Measurements from ENCODE around the gene GNG3. TPM values are rescaled to one million over a fixed set of nuclear protein-coding genes. Genes with fewer than 3 reads are reported as not detected.

The GNG3 gene
- total and polyA plus RNA-seq, 2 of the 4 experiments (the other 2 are of a cell fraction), result not detected

- H4K91ac ChIP-seq (ENCODE audit: insufficient read depth, low read depth, low read length), result 0 out of 2 replicates have a peak overlapping the region, but pooled peaks have one; percentile 22
- peaks cover 13% of the 10 kb centered on the region for H3K36me3 ChIP-seq (ENCODE audit: control insufficient read depth, insufficient read depth, low read length)
- 85% methylated on average over 5 of the region's 15 CpGs; no CpG with 5 or more reads in 1 of the 2 experiments for WGBS, 2 experiments (ENCODE audit: extremely low coverage in 2 of 2, insufficient read length in 1 of 2)
- no peak overlapping the region for H3K56ac ChIP-seq (ENCODE audit: extremely low read depth, insufficient read depth, low read length)
- H3K79me1 ChIP-seq (ENCODE audit: low read depth in 1 of 2, low read length in 2 of 2), result peaks cover 20 to 41% of the 10 kb centered on the region in 2 experiments
- H2BK5ac ChIP-seq (ENCODE audit: low read depth, low read length, poor library complexity, severe bottlenecking), result no peak overlapping the region
- TF ChIP-seq CEBPB (IDR thresholded peaks at IDR 0.05; ENCODE audit: low read depth, low read length) (no peak), MAZ (IDR thresholded peaks at IDR 0.05; ENCODE audit: borderline replicate concordance, low read depth, low read length) (no peak), RCOR1 (IDR thresholded peaks at IDR 0.05; ENCODE audit: insufficient replicate concordance, low read length) (no peak), BHLHE40 (IDR thresholded peaks at IDR 0.05; ENCODE audit: low read depth, low read length) (no peak), CHD1 (IDR thresholded peaks at IDR 0.05; ENCODE audit: low read depth, low read length) (no peak), FOS (IDR thresholded peaks at IDR 0.05; ENCODE audit: low read depth, low read length) (no peak), SMC3 (IDR thresholded peaks at IDR 0.05; ENCODE audit: low read depth, low read length) (no peak), CTCF (conservative IDR thresholded peaks at IDR 0.05; ENCODE audit: low read depth, low read length) (no peak), NFE2L2 (IDR thresholded peaks at IDR 0.05; ENCODE audit: low read depth, low read length) (no peak), RFX5 (IDR thresholded peaks at IDR 0.05; ENCODE audit: low read depth, low read length) (no peak), MXI1 (IDR thresholded peaks at IDR 0.05; ENCODE audit: borderline replicate concordance, low read depth, low read length) (no peak), ELK1 (IDR thresholded peaks at IDR 0.05; ENCODE audit: borderline replicate concordance, low read depth, low read length) (no peak)
- H3K4me2 ChIP-seq (ENCODE audit: low read depth, low read length), result peak overlapping the region; percentile 35
- BruUV-seq (replicated peaks), result TSS peak; percentile 69
- no peak for ATAC-seq (ENCODE audit: low read depth)
- peak overlapping the region; percentile 53 for H3K4me3 ChIP-seq (ENCODE audit: insufficient read depth, low read depth, low read length)
- H2BK20ac ChIP-seq (ENCODE audit: low read depth, low read length), result no peak overlapping the region
- dilution Hi-C loops (cut with HindIII; ENCODE audit: low sequenced_read_pairs, unreplicated experiment), result no loop called here
- no peak overlapping the region for H3K27ac ChIP-seq (ENCODE audit: insufficient read depth, low read length)
- peak overlapping the region; percentile 70 to 100 for H4K8ac ChIP-seq (ENCODE audit: low read depth in 2 of 2, low read length in 2 of 2)
- no peak for DNase-seq
- H3K4ac ChIP-seq (ENCODE audit: low read depth, low read length), result peak overlapping the region; percentile 28
- H3K27me3 ChIP-seq (ENCODE audit: control insufficient read depth, insufficient read depth, low read length), result no peaks in the 10 kb centered on the region
- peaks cover 3% of the 10 kb centered on the region; the same call in 1 of the 2 replicates for H3K9me1 ChIP-seq (ENCODE audit: insufficient read depth, low read length)
- H4K5ac ChIP-seq (ENCODE audit: low read depth, low read length), result peak overlapping the region; percentile 35; the same call in 1 of the 2 replicates
- H3K9ac ChIP-seq (ENCODE audit: low read depth, low read length), result no peak overlapping the region
- ChIA-PET POLR2A (ENCODE audit: unreplicated experiment) (interaction anchor here (0.6 to 1.5 kb wide), 7 partner anchors 8 to 102 kb away, joined by 3 to 8 read pairs (median 5); partner anchors contain the start of genes HNRNPUL2 and TAF6L), CTCF (interaction anchor here (0.5 to 1.5 kb wide), 2 partner anchors 12 to 33 kb away, joined by 4 read pairs; partner anchors contain the start of gene TMEM179B)
- peak overlapping the region; percentile 75 for H2AFZ ChIP-seq (replicated peaks; ENCODE audit: low read length, poor library complexity)
- peak overlapping the region; percentile 27; the same call in 1 of the 2 replicates for H2AK5ac ChIP-seq (ENCODE audit: low read depth, low read length)
- intact Hi-C loops (cut with micrococcal nuclease), result no loop called here
- H3K18ac ChIP-seq (ENCODE audit: low read depth, low read length), result no peak overlapping the region
- H2BK120ac ChIP-seq (ENCODE audit: low read depth, low read length), result no peak overlapping the region
- no peaks in the 10 kb centered on the region for H3K9me3 ChIP-seq (ENCODE audit: control insufficient read depth, insufficient read depth, low read length)
- H4K20me1 ChIP-seq (ENCODE audit: insufficient read depth, low read length), result no peaks in the 10 kb centered on the region
- in situ Hi-C loops (cut with MboI; ENCODE audit: low sequenced_read_pairs), result no loop called here
- H2BK15ac ChIP-seq (ENCODE audit: low read depth, low read length), result no peak overlapping the region
- H2AK9ac ChIP-seq (replicated peaks; ENCODE audit: low read depth, low read length, poor library complexity), result peak overlapping the region; percentile 79
- H3K4me1 ChIP-seq (ENCODE audit: control insufficient read depth, insufficient read depth, low read length), result no peaks in the 10 kb centered on the region
- H3K23ac ChIP-seq (ENCODE audit: low read depth, low read length), result no peak overlapping the region
- H3K14ac ChIP-seq (replicated peaks; ENCODE audit: low read depth, low read length), result no peak overlapping the region
Measured at GRCh38 chr11:62752994-62753735, 45.7 kb downstream of the GNG3 start.

Data from IMR-90 (cell line).